H1 (cell line): ENCODE measurements around the gene METRN. TPM values are rescaled to one million over a fixed set of nuclear protein-coding genes. Genes with fewer than 3 reads are reported as not detected.

ENCODE experiments used
- BRCA1 ChIP-seq: IDR thresholded peaks from 2 replicates; pipeline ENCODE4 v1.6.1; 2012; ENCODE audit warnings: low read depth, low read length, improper control_type of control experiment
- CBX5 ChIP-seq: fragments of 300-800, 300-1000 bp; sonication (generic); IDR thresholded peaks from 2 replicates; pipeline ENCODE4 v1.7.1; 2016; ENCODE audit warnings: antibody characterized with exemption, low read length, low read depth
- CHD1 ChIP-seq: IDR thresholded peaks from 2 replicates; pipeline ENCODE4 v1.6.1; 2012; ENCODE audit warnings: low read depth, low read length, improper control_type of control experiment
- POLR2A ChIP-seq, 2 experiments: IDR thresholded peaks; 1 replicate in 1 of 2; 2 replicates in 1 of 2; pipeline ENCODE4 v1.6.1; 2011; ENCODE audit warnings: low read depth in 2 of 2, low read length in 2 of 2, mild to moderate bottlenecking in 2 of 2; ENCODE audit errors: control extremely low read depth in 1 of 2
- SIN3A ChIP-seq, 2 experiments: IDR thresholded peaks in 1 of 2; conservative IDR thresholded peaks in 1 of 2; 2 replicates each; pipeline ENCODE4 v1.6.1; 2011 to 2012; ENCODE audit warnings: low read length in 2 of 2, improper control_type of control experiment in 1 of 2, low read depth in 1 of 2, mild to moderate bottlenecking in 1 of 2
- SUZ12 ChIP-seq: fragments of 200-600 bp; sonication (generic); IDR thresholded peaks from 2 replicates; pipeline ENCODE4 v1.6.1; 2012; ENCODE audit warnings: mild to moderate bottlenecking, inconsistent platforms, low read length, moderate library complexity, mixed read lengths
- polyA plus RNA-seq, 7 experiments: library from polyadenylated mRNA; depleted of rRNA in 3 of 7; stranded (reverse) in 5 of 7; unstranded in 2 of 7; fragments of >200 nt in 5 of 7; fragments of 200-250 nt in 2 of 7; gene quantifications; 1 replicate in 5 of 7; 2 replicates in 1 of 7; 4 replicates in 1 of 7; pipeline versions ENCODE4 v1.2.1 to v1.2.3, GENCODE V29; 2011 to 2013; ENCODE audit warnings: missing spikeins in 2 of 7, mixed read lengths in 2 of 7
- total RNA-seq: library from RNA; stranded (reverse); fragmentation: NEBNext Ultra II Directional; extraction: Animal tissue kit (Norgen Biotek cat#: 25700); gene quantifications from 2 replicates; pipeline ENCODE4 v1.2.1, GENCODE V29; 2021
- TF ChIP-seq, protein P1 (sequence below): IDR thresholded peaks from 2 replicates; pipeline ENCODE4 v1.6.1; 2011; ENCODE audit warnings: low read length, improper control_type of control experiment

METRN gene
- total and polyA plus RNA-seq, 2 of the 8 experiments (the other 6 are each of a cell fraction or from before 2014, with no cell fraction given), result 18.7 to 25.8 TPM

- TF ChIP-seq POLR2A (IDR thresholded peaks at IDR 0.05; ENCODE audit: control extremely low read depth in 1 of 2, low read depth in 2 of 2, low read length in 2 of 2), result no peak; a peak in 1 of 3 replicates
- TF ChIP-seq SIN3A (conservative IDR thresholded peaks at IDR 0.05 in 1 of 2, IDR thresholded peaks at IDR 0.05 in 1 of 2; ENCODE audit: low read depth in 1 of 2, low read length in 2 of 2), result no peak
- no peak for TF ChIP-seq CBX5
- TF ChIP-seq BRCA1, result no peak
- TF ChIP-seq, protein P1, sequence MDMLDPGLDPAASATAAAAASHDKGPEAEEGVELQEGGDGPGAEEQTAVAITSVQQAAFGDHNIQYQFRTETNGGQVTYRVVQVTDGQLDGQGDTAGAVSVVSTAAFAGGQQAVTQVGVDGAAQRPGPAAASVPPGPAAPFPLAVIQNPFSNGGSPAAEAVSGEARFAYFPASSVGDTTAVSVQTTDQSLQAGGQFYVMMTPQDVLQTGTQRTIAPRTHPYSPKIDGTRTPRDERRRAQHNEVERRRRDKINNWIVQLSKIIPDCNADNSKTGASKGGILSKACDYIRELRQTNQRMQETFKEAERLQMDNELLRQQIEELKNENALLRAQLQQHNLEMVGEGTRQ, result no peak
- no peak for TF ChIP-seq SUZ12
- TF ChIP-seq CHD1, result no peak
Observed at GRCh38 chr16:739560-740458, 24.9 kb downstream of the METRN start (continued).
